HCT116 (cell line): ENCODE data around the gene SH3TC2. TPM values are rescaled to one million over a fixed set of nuclear protein-coding genes. Genes with fewer than 3 reads are reported as not detected.

Experiments used
- ATAC-seq: fragments of 200-7000 bp; cut with Tn5 transposase; 2 replicates; pipeline ENCODE4 v1.9.1; 2020; ENCODE audit warnings: mild to moderate bottlenecking, moderate library complexity
- BruUV-seq: library from RNA; stranded (reverse); fragments of 400-500 nt; replicated peaks from 2 replicates; lab custom pipeline; 2021; lab: Mats Ljungman, UMichigan
- CTCF ChIA-PET: fragments of 300-600 bp; sonication (Branson Sonifier 250); formaldehyde crosslinking; loops from one replicate; lab custom pipeline; 2021; ENCODE audit warnings: antibody characterized with exemption; lab: Charles Lee
- POLR2A ChIA-PET: fragments of 300-600, 350-600 bp; sonication (Branson Sonifier 250); formaldehyde crosslinking; loops from one replicate; lab custom pipeline; 2021; ENCODE audit warnings: antibody characterized with exemption; lab: Charles Lee
- RAD21 ChIA-PET, 2 experiments: fragments of 300-600 bp; sonication (Branson Sonifier 250); formaldehyde crosslinking; loops; one replicate each; lab custom pipeline; 2023; ENCODE audit warnings: low total read pairs in 2 of 2; ENCODE audit not compliant: uncharacterized antibody in 2 of 2, unreplicated experiment in 2 of 2, low non-redundant PET in 1 of 2; lab: Charles Lee
- DNase-seq: peaks from one replicate; pipeline ENCODE4 v3.0.0-alpha.2; 2010; ENCODE audit warnings: low read depth, low spot score
- H2AFZ ChIP-seq: fragments of 200-600 bp; shearing (Covaris generic), sonication (generic); 2 replicates; pipeline ENCODE4 v1.6.1; 2017; ENCODE audit warnings: low read depth, mixed run types, mixed read lengths, antibody characterized with exemption, low read length; ENCODE audit not compliant: poor library complexity, severe bottlenecking
- H3K27ac ChIP-seq: 2 replicates; pipeline ENCODE4 v1.5.1; 2012; ENCODE audit warnings: low read depth, low read length
- H3K27me3 ChIP-seq: fragments of 200-600 bp; sonication (generic); 2 replicates; pipeline ENCODE4 v1.6.1; 2016; ENCODE audit warnings: mixed run types, low read length, mixed read lengths; ENCODE audit not compliant: insufficient read depth
- H3K36me3 ChIP-seq, 2 experiments: fragments of 200-500 bp in 1 of 2; fragments of 200-600 bp in 1 of 2; sonication (Bioruptor generic) in 1 of 2; sonication (generic) in 1 of 2; 2 replicates each; pipeline versions ENCODE4 v1.5.1 to v1.6.1; 2014 to 2016; ENCODE audit warnings: low read length in 2 of 2, inconsistent platforms in 1 of 2, mixed read lengths in 1 of 2, mixed run types in 1 of 2; ENCODE audit not compliant: insufficient read depth in 2 of 2, control insufficient read depth in 1 of 2
- H3K4me1 ChIP-seq, 2 experiments: fragments of 200-600 bp in 1 of 2; sonication (generic) in 1 of 2; 2 replicates each; pipeline versions ENCODE4 v1.5.1 to v1.6.1; 2012 to 2017; ENCODE audit warnings: low read length in 2 of 2, inconsistent platforms in 1 of 2, mild to moderate bottlenecking in 1 of 2, mixed read lengths in 1 of 2, mixed run types in 1 of 2, moderate library complexity in 1 of 2; ENCODE audit not compliant: insufficient read depth in 2 of 2, control insufficient read depth in 1 of 2
- H3K4me2 ChIP-seq: fragments of 200-600 bp; sonication (generic); 2 replicates; pipeline ENCODE4 v1.6.1; 2017; ENCODE audit warnings: mixed run types, low read length, mixed read lengths
- H3K4me3 ChIP-seq, 2 experiments: fragments of 200-600 bp in 1 of 2; sonication (generic) in 1 of 2; replicated peaks in 1 of 2; 2 replicates each; pipeline ENCODE4 v1.5.1; 2011 to 2016; ENCODE audit warnings: low read length in 2 of 2, control low read depth in 1 of 2, low read depth in 1 of 2, mild to moderate bottlenecking in 1 of 2, mixed read lengths in 1 of 2, mixed run types in 1 of 2
- H3K79me2 ChIP-seq: fragments of 200-600 bp; sonication (generic); 2 replicates; pipeline ENCODE4 v1.6.1; 2017; ENCODE audit warnings: mild to moderate bottlenecking, mixed run types, low read length, moderate library complexity, mixed read lengths; ENCODE audit not compliant: insufficient read depth
- H3K9ac ChIP-seq: fragments of 200-600 bp; sonication (generic); 2 replicates; pipeline ENCODE4 v1.6.1; 2016; ENCODE audit warnings: low read length, mixed read lengths
- H3K9me2 ChIP-seq: fragments of 200-600 bp; sonication (generic), shearing (Covaris generic); 2 replicates; pipeline ENCODE4 v1.6.1; 2017; ENCODE audit warnings: mixed run types, mild to moderate bottlenecking, moderate library complexity; ENCODE audit not compliant: insufficient read depth
- H3K9me3 ChIP-seq, 2 experiments: fragments of 200-500 bp in 1 of 2; fragments of 200-600 bp in 1 of 2; sonication (Bioruptor generic) in 1 of 2; sonication (generic) in 1 of 2; 2 replicates each; pipeline ENCODE4 v1.6.1; 2014 to 2017; ENCODE audit warnings: low read length in 2 of 2, mixed read lengths in 2 of 2, inconsistent platforms in 1 of 2, low read depth in 1 of 2, mild to moderate bottlenecking in 1 of 2, mixed run types in 1 of 2, moderate library complexity in 1 of 2; ENCODE audit not compliant: control insufficient read depth in 1 of 2, insufficient read depth in 1 of 2
- H4K20me1 ChIP-seq: fragments of 200-600 bp; sonication (generic), shearing (Covaris generic); 2 replicates; pipeline ENCODE4 v1.6.1; 2017; ENCODE audit warnings: mixed run types, mild to moderate bottlenecking, moderate library complexity; ENCODE audit not compliant: insufficient read depth
- CBX3 ChIP-seq: IDR thresholded peaks from 2 replicates; pipeline ENCODE4 v1.6.1; 2012; ENCODE audit warnings: low read depth
- CEBPB ChIP-seq: IDR thresholded peaks from 2 replicates; pipeline ENCODE4 v1.6.1; 2012; ENCODE audit warnings: low read depth
- EGR1 ChIP-seq: IDR thresholded peaks from 2 replicates; pipeline ENCODE4 v1.6.1; 2012; ENCODE audit warnings: low read depth
- ELF1 ChIP-seq: IDR thresholded peaks from 2 replicates; pipeline ENCODE4 v1.6.1; 2012; ENCODE audit warnings: low read depth, borderline replicate concordance
- EZH2 ChIP-seq: fragments of 200-600 bp; sonication (generic); IDR thresholded peaks from 2 replicates; pipeline ENCODE4 v1.6.1; 2017; ENCODE audit warnings: antibody characterized with exemption, mixed run types
- EZH2phosphoT487 ChIP-seq: fragments of 200-600 bp; IDR thresholded peaks from 2 replicates; pipeline ENCODE4 v1.6.1; 2018; ENCODE audit warnings: antibody characterized with exemption, borderline replicate concordance
- FOSL1 ChIP-seq: IDR thresholded peaks from 2 replicates; pipeline ENCODE4 v1.6.1; 2012; ENCODE audit warnings: low read depth
- POLR2A ChIP-seq: IDR thresholded peaks from 2 replicates; pipeline ENCODE4 v1.7.0; 2011; ENCODE audit warnings: borderline replicate concordance; ENCODE audit not compliant: insufficient read depth, insufficient read length; ENCODE audit errors: extremely low read depth
- POLR2AphosphoS5 ChIP-seq: IDR thresholded peaks from 2 replicates; pipeline ENCODE4 v1.6.1; 2011; ENCODE audit warnings: mild to moderate bottlenecking, low read depth, low read length, moderate library complexity
- SIN3A ChIP-seq: IDR thresholded peaks from 2 replicates; pipeline ENCODE4 v1.6.1; 2012; ENCODE audit warnings: low read depth
- SP1 ChIP-seq: IDR thresholded peaks from 2 replicates; pipeline ENCODE4 v1.6.1; 2012; ENCODE audit warnings: low read depth
- SRF ChIP-seq: IDR thresholded peaks from 2 replicates; pipeline ENCODE4 v1.6.1; 2012; ENCODE audit warnings: low read depth
- ZFX ChIP-seq: fragments of 450-650 bp; IDR thresholded peaks from 2 replicates; pipeline ENCODE4 v1.6.1; 2017
- ZNF274 ChIP-seq: fragments of 200-500 bp; sonication (Bioruptor generic); IDR thresholded peaks from 2 replicates; pipeline ENCODE4 v1.6.1; 2014; ENCODE audit warnings: mild to moderate bottlenecking, low read depth, low read length, inconsistent platforms
- intact Hi-C: fragments of 100-400 bp; cut with micrococcal nuclease; formaldehyde crosslinking; loops from 2 replicates; pipeline ENCODE4 v1.10.0; 2022
- total RNA-seq: library from RNA; stranded (reverse); gene quantifications from one replicate; pipeline ENCODE4 v1.2.1, GENCODE V29; 2021; ENCODE audit not compliant: unreplicated experiment
- TF ChIP-seq, protein P1 (sequence below): IDR thresholded peaks from 2 replicates; pipeline ENCODE4 v1.6.1; 2012
- TF ChIP-seq, protein P2 (sequence below): IDR thresholded peaks from 2 replicates; pipeline ENCODE4 v1.6.1; 2011; ENCODE audit warnings: mild to moderate bottlenecking, low read length, moderate library complexity; ENCODE audit not compliant: insufficient replicate concordance; ENCODE audit errors: extremely low read depth
- TF ChIP-seq, protein P3 (sequence below): IDR thresholded peaks from 2 replicates; pipeline ENCODE4 v1.6.1; 2012; ENCODE audit warnings: low read depth
- TF ChIP-seq, protein P4 (sequence below), 3 experiments: fragments of 200-600 bp in 1 of 3; sonication (generic) in 1 of 3; IDR thresholded peaks in 2 of 3; conservative IDR thresholded peaks in 1 of 3; 2 replicates each; pipeline ENCODE4 v1.5.1; 2012 to 2017; ENCODE audit warnings: low read depth in 2 of 3, low read length in 2 of 3, antibody characterized with exemption in 1 of 3, borderline replicate concordance in 1 of 3, control low read depth in 1 of 3, mild to moderate bottlenecking in 1 of 3, mixed read lengths in 1 of 3, mixed run types in 1 of 3, moderate library complexity in 1 of 3; ENCODE audit not compliant: insufficient read depth in 1 of 3

SH3TC2 gene
- total RNA-seq, 1 experiment from 2014 or later, result 12.8 TPM

DNA sequence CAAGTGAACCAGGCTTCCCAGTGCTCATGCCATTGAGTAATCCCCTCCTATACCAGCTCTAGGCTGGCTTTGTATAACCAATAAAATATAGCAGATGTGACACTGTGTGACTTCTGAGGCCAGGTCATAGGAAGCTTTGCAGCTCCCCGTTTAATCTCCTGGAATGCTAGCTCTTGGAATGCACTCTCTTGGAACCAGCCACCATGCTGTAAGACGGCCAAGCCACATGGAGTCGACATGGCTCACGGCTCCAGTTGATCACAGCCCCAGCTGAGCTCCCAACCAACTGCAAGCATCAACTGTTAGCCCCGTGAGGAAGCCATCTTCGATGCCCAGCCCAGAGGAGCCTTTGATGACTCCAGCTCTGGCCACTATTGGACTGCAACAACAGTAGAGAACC is 74.5 kb downstream of the SH3TC2 start:
- H3K9ac ChIP-seq, result no peak overlapping the region
- DNase-seq, result no peak
- H3K4me2 ChIP-seq, result no peak overlapping the region
- POLR2A ChIA-PET, result no interaction called here
- no peak for ATAC-seq
- no peaks in the 10 kb centered on the region for H3K79me2 ChIP-seq
- no peaks in the 10 kb centered on the region for H3K9me3 ChIP-seq
- TF ChIP-seq CBX3 (no peak), SIN3A (no peak), ZFX (no peak), EZH2phosphoT487 (no peak), CEBPB (no peak), EZH2 (no peak), EGR1 (no peak), POLR2AphosphoS5 (no peak), POLR2A (no peak), SP1 (no peak), FOSL1 (no peak), SRF (no peak), ELF1 (no peak), ZNF274 (no peak)
- TF ChIP-seq, protein P1, sequence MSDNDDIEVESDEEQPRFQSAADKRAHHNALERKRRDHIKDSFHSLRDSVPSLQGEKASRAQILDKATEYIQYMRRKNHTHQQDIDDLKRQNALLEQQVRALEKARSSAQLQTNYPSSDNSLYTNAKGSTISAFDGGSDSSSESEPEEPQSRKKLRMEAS, result no peak
- TF ChIP-seq, protein P2, sequence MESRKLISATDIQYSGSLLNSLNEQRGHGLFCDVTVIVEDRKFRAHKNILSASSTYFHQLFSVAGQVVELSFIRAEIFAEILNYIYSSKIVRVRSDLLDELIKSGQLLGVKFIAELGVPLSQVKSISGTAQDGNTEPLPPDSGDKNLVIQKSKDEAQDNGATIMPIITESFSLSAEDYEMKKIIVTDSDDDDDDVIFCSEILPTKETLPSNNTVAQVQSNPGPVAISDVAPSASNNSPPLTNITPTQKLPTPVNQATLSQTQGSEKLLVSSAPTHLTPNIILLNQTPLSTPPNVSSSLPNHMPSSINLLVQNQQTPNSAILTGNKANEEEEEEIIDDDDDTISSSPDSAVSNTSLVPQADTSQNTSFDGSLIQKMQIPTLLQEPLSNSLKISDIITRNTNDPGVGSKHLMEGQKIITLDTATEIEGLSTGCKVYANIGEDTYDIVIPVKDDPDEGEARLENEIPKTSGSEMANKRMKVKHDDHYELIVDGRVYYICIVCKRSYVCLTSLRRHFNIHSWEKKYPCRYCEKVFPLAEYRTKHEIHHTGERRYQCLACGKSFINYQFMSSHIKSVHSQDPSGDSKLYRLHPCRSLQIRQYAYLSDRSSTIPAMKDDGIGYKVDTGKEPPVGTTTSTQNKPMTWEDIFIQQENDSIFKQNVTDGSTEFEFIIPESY, result no peak
- TF ChIP-seq, protein P3, sequence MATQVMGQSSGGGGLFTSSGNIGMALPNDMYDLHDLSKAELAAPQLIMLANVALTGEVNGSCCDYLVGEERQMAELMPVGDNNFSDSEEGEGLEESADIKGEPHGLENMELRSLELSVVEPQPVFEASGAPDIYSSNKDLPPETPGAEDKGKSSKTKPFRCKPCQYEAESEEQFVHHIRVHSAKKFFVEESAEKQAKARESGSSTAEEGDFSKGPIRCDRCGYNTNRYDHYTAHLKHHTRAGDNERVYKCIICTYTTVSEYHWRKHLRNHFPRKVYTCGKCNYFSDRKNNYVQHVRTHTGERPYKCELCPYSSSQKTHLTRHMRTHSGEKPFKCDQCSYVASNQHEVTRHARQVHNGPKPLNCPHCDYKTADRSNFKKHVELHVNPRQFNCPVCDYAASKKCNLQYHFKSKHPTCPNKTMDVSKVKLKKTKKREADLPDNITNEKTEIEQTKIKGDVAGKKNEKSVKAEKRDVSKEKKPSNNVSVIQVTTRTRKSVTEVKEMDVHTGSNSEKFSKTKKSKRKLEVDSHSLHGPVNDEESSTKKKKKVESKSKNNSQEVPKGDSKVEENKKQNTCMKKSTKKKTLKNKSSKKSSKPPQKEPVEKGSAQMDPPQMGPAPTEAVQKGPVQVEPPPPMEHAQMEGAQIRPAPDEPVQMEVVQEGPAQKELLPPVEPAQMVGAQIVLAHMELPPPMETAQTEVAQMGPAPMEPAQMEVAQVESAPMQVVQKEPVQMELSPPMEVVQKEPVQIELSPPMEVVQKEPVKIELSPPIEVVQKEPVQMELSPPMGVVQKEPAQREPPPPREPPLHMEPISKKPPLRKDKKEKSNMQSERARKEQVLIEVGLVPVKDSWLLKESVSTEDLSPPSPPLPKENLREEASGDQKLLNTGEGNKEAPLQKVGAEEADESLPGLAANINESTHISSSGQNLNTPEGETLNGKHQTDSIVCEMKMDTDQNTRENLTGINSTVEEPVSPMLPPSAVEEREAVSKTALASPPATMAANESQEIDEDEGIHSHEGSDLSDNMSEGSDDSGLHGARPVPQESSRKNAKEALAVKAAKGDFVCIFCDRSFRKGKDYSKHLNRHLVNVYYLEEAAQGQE, result no peak
- TF ChIP-seq, protein P4, sequence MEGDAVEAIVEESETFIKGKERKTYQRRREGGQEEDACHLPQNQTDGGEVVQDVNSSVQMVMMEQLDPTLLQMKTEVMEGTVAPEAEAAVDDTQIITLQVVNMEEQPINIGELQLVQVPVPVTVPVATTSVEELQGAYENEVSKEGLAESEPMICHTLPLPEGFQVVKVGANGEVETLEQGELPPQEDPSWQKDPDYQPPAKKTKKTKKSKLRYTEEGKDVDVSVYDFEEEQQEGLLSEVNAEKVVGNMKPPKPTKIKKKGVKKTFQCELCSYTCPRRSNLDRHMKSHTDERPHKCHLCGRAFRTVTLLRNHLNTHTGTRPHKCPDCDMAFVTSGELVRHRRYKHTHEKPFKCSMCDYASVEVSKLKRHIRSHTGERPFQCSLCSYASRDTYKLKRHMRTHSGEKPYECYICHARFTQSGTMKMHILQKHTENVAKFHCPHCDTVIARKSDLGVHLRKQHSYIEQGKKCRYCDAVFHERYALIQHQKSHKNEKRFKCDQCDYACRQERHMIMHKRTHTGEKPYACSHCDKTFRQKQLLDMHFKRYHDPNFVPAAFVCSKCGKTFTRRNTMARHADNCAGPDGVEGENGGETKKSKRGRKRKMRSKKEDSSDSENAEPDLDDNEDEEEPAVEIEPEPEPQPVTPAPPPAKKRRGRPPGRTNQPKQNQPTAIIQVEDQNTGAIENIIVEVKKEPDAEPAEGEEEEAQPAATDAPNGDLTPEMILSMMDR (IDR thresholded peaks at IDR 0.05 in 2 of 3, conservative IDR thresholded peaks at IDR 0.05 in 1 of 3; ENCODE audit: borderline replicate concordance in 1 of 3, insufficient read depth in 1 of 3, low read depth in 2 of 3, low read length in 2 of 3), result no peak
- H4K20me1 ChIP-seq, result no peaks in the 10 kb centered on the region
- no peak overlapping the region for H2AFZ ChIP-seq
- H3K4me1 ChIP-seq, result peaks cover 12 to 42% of the 10 kb centered on the region in 2 experiments
- no peaks in the 10 kb centered on the region for H3K36me3 ChIP-seq
- H3K27me3 ChIP-seq, result no peaks in the 10 kb centered on the region
- BruUV-seq, result no TSS peak
- no peak overlapping the region for H3K4me3 ChIP-seq
- H3K9me2 ChIP-seq, result no peaks in the 10 kb centered on the region
- CTCF ChIA-PET, result interaction anchor here (0.8 to 1.3 kb wide), 3 partner anchors 8 to 247 kb away, joined by 3 read pairs; no protein-coding TSS in a partner anchor
- RAD21 ChIA-PET, result no interaction called here
- intact Hi-C loops, result no loop called here
- no peak overlapping the region for H3K27ac ChIP-seq
